K562 (cell line): ENCODE measurements around the gene TFCP2. TPM values are rescaled to one million over a fixed set of nuclear protein-coding genes. Genes with fewer than 3 reads are reported as not detected.

Experiments used
- ADNP ChIP-seq: fragments of 200-800 bp; sonication (Bioruptor generic); IDR thresholded peaks from 2 replicates; pipeline ENCODE4 v1.6.1; 2016; ENCODE audit warnings: missing genetic modification characterization, missing compliant biosample characterization
- ARHGAP35 ChIP-seq: fragments of 450-650 bp; IDR thresholded peaks from 2 replicates; pipeline ENCODE4 v1.6.1; 2018; ENCODE audit not compliant: partially characterized antibody
- CBX5 ChIP-seq: IDR thresholded peaks from 2 replicates; pipeline ENCODE4 v1.6.1; 2014; ENCODE audit warnings: low read depth, borderline replicate concordance
- CCAR2 ChIP-seq: fragments of 200-400 bp; formaldehyde crosslinking; IDR thresholded peaks from 2 replicates; pipeline ENCODE4 v1.6.1; 2017; ENCODE audit warnings: mild to moderate bottlenecking, low read depth, low read length
- FIP1L1 ChIP-seq: fragments of 200-400 bp; formaldehyde crosslinking; IDR thresholded peaks from 2 replicates; pipeline ENCODE4 v1.6.1; 2018; ENCODE audit warnings: mild to moderate bottlenecking, low read depth, low read length; ENCODE audit not compliant: poor library complexity, severe bottlenecking
- GTF2B ChIP-seq: IDR thresholded peaks from 2 replicates; pipeline ENCODE4 v1.6.1; 2011; ENCODE audit not compliant: insufficient read length; ENCODE audit errors: extremely low read depth
- HLTF ChIP-seq: fragments of 450-650 bp; IDR thresholded peaks from 2 replicates; pipeline ENCODE4 v1.6.1; 2016
- JUND ChIP-seq, 2 experiments: IDR thresholded peaks; 2 replicates in 1 of 2; 3 replicates in 1 of 2; pipeline ENCODE4 v1.6.1; 2011; ENCODE audit warnings: borderline replicate concordance in 2 of 2, low read depth in 2 of 2, low read length in 2 of 2, improper control_type of control experiment in 1 of 2, missing biosample characterization in 1 of 2, missing genetic modification characterization in 1 of 2, missing genetic modification reagents in 1 of 2
- L3MBTL2 ChIP-seq: fragments of 450-650 bp; IDR thresholded peaks from 2 replicates; pipeline ENCODE4 v1.6.1; 2016; ENCODE audit warnings: mild to moderate bottlenecking, moderate library complexity
- MLLT1 ChIP-seq, 2 experiments: fragments of 450-650 bp; IDR thresholded peaks; 2 replicates each; pipeline ENCODE4 v1.6.1; 2016
- PRDM10 ChIP-seq: fragments of 450-650 bp; IDR thresholded peaks from 2 replicates; pipeline ENCODE4 v1.6.1; 2018; ENCODE audit not compliant: partially characterized antibody
- TAF9B ChIP-seq: fragments of 450-650 bp; IDR thresholded peaks from 2 replicates; pipeline ENCODE4 v1.6.1; 2018; ENCODE audit warnings: mild to moderate bottlenecking; ENCODE audit not compliant: partially characterized antibody
- THRB ChIP-seq: fragments of 450-650 bp; formaldehyde crosslinking; conservative IDR thresholded peaks from 2 replicates; pipeline ENCODE4 v1.4.0; 2022; ENCODE audit warnings: mild to moderate bottlenecking, missing genetic modification characterization
- ZFP36 ChIP-seq: fragments of 150-350 bp; IDR thresholded peaks from 2 replicates; pipeline ENCODE4 v1.6.1; 2018; ENCODE audit warnings: low read length, low read depth; ENCODE audit not compliant: partially characterized antibody
- ZNF133 ChIP-seq: fragments of 250-450 bp; sonication (Bioruptor Pico); IDR thresholded peaks from 2 replicates; pipeline ENCODE4 v1.4.0; 2020; ENCODE audit warnings: mild to moderate bottlenecking
- ZNF140 ChIP-seq: fragments of 250-450 bp; sonication (Bioruptor Pico); IDR thresholded peaks from 2 replicates; pipeline ENCODE4 v1.8.0; 2021; ENCODE audit warnings: moderate library complexity, mild to moderate bottlenecking, inconsistent platforms
- ZNF23 ChIP-seq: fragments of 250-450 bp; sonication (Bioruptor Pico); IDR thresholded peaks from 2 replicates; pipeline ENCODE4 v1.4.0; 2020; ENCODE audit warnings: mild to moderate bottlenecking
- ZNF24 ChIP-seq: fragments of 450-650 bp; IDR thresholded peaks from 2 replicates; pipeline ENCODE4 v1.6.1; 2016
- ZNF512 ChIP-seq: IDR thresholded peaks from 2 replicates; pipeline ENCODE4 v1.6.1; 2016; ENCODE audit warnings: missing genetic modification characterization, missing compliant biosample characterization
- ZNF77 ChIP-seq: fragments of 250-450 bp; sonication (Bioruptor Pico); IDR thresholded peaks from 2 replicates; pipeline ENCODE4 v1.5.0; 2020
- polyA plus RNA-seq, 8 experiments: library from polyadenylated mRNA; depleted of rRNA in 4 of 8; stranded (reverse) in 5 of 8; unstranded in 3 of 8; fragments of >200 nt; fragmentation: Nextera tagmentation in 2 of 8; fragmentation: Illumina TruSeq in 1 of 8; extraction: Ambion mirVana in 2 of 8; extraction: Trizol in 1 of 8; gene quantifications; 2 replicates each; pipeline versions ENCODE4 v1.2.1 to v1.2.3, GENCODE V29; 2011 to 2014; ENCODE audit warnings: inconsistent platforms in 1 of 8, missing spikeins in 1 of 8
- total RNA-seq, 7 experiments: library from RNA; depleted of rRNA in 6 of 7; stranded (reverse); fragments of >200 nt in 6 of 7; fragmentation: Illumina TruSeq in 2 of 7; extraction: Trizol in 2 of 7; gene quantifications; 2 replicates each; pipeline versions ENCODE4 v1.2.1 to v1.2.3, GENCODE V29; 2011 to 2021; ENCODE audit warnings: low replicate concordance in 1 of 7

The TFCP2 gene
- total and polyA plus RNA-seq, 9 of the 15 experiments (the other 6 are each of a cell fraction or from before 2014, with no cell fraction given): 8.0 to 38.9 (median 19.3) TPM

- TF ChIP-seq JUND (IDR thresholded peaks at IDR 0.05; ENCODE audit: borderline replicate concordance, low read depth, low read length): peak; percentile 69
- TF ChIP-seq JUND (tag; IDR thresholded peaks at IDR 0.05; ENCODE audit: borderline replicate concordance, low read depth, low read length): no peak; the same call in 2 of the 3 replicates
- TF ChIP-seq ADNP (tag): no peak
- peak; percentile 79 for TF ChIP-seq L3MBTL2
- no peak for TF ChIP-seq ZNF77
- TF ChIP-seq MLLT1 (IDR thresholded peaks at IDR 0.05): no peak
- no peak for TF ChIP-seq PRDM10
- TF ChIP-seq ARHGAP35: no peak
- TF ChIP-seq ZFP36: no peak
- peak; percentile 51 for TF ChIP-seq TAF9B
- no peak for TF ChIP-seq HLTF
- TF ChIP-seq CBX5: no peak
- TF ChIP-seq THRB (CRISPR knock-in tag): no peak
- no peak for TF ChIP-seq ZNF512 (tag)
- no peak for TF ChIP-seq ZNF23 (CRISPR knock-in tag)
- TF ChIP-seq GTF2B: peak; percentile 70
- no peak for TF ChIP-seq ZNF24
- TF ChIP-seq FIP1L1: peak; percentile 94
- no peak for TF ChIP-seq CCAR2
- TF ChIP-seq ZNF133 (CRISPR knock-in tag): no peak
- TF ChIP-seq ZNF140 (CRISPR knock-in tag): no peak
Measured at GRCh38 chr12:51083126-51083833, 89.7 kb downstream of the TFCP2 start, which contains the start of gene CSRNP2 (continued).
